ENCODE results near the gene PUDP.

The PUDP gene

GRCh38 chrX:7061429-7061828 is 86.5 kb downstream of the PUDP start:
- Histone ChIP-seq H3K27ac (ENCODE audit: low read depth, low read length) (no peak overlapping the region), H3K27me3 (ENCODE audit: insufficient read depth, low read length, poor library complexity) (no peaks in the 10 kb centered on the region), H3K23ac (ENCODE audit: low read length) (no peak overlapping the region), H2BK120ac (ENCODE audit: low read depth, low read length) (no peak overlapping the region), H2AK5ac (ENCODE audit: low read length) (no peak overlapping the region), H2BK5ac (ENCODE audit: low read length) (no peak overlapping the region), H3K9ac (ENCODE audit: low read length) (no peak overlapping the region), H4K5ac (ENCODE audit: low read length) (no peak overlapping the region), H3K79me2 (ENCODE audit: control insufficient read depth, insufficient read depth, low read length) (no peaks in the 10 kb centered on the region), H3K4me1 (ENCODE audit: control insufficient read depth, low read depth, low read length) (no peaks in the 10 kb centered on the region), H3K18ac (ENCODE audit: low read length) (no peak overlapping the region), H4K8ac (ENCODE audit: low read depth, low read length) (no peak overlapping the region), H3K4me3 (ENCODE audit: low read length) (no peak overlapping the region), H3K36me3 (ENCODE audit: control insufficient read depth, insufficient read depth, low read length) (no peaks in the 10 kb centered on the region), H3K56ac (ENCODE audit: low read length) (no peak overlapping the region), H3K79me1 (ENCODE audit: low read length) (no peaks in the 10 kb centered on the region), H3K4ac (ENCODE audit: low read depth, low read length) (no peak overlapping the region), H2BK15ac (replicated peaks; ENCODE audit: low read depth) (no peak overlapping the region), H3K4me2 (ENCODE audit: low read length) (no peak overlapping the region)
- WGBS (ENCODE audit: extremely low coverage, insufficient coverage, low lambda C conversion rate), result no CpG with 5 or more reads among the region's 2 CpGs
- DNase-seq, result no peak

GRCh38 chrX:7060444-7060843 is 87.5 kb downstream of the PUDP start:
- H3K18ac ChIP-seq (ENCODE audit: low read length), result no peak overlapping the region
- H3K9ac ChIP-seq (ENCODE audit: low read length), result no peak overlapping the region
- H3K27me3 ChIP-seq (ENCODE audit: insufficient read depth, low read length, poor library complexity), result no peaks in the 10 kb centered on the region
- no peak overlapping the region for H3K4me3 ChIP-seq (ENCODE audit: low read length)
- no peaks in the 10 kb centered on the region for H3K36me3 ChIP-seq (ENCODE audit: control insufficient read depth, insufficient read depth, low read length)
- H3K4me1 ChIP-seq (ENCODE audit: control insufficient read depth, low read depth, low read length), result no peaks in the 10 kb centered on the region
- H2BK120ac ChIP-seq (ENCODE audit: low read depth, low read length), result no peak overlapping the region
- no peak overlapping the region for H3K4me2 ChIP-seq (ENCODE audit: low read length)
- H3K79me1 ChIP-seq (ENCODE audit: low read length), result no peaks in the 10 kb centered on the region
- H3K56ac ChIP-seq (ENCODE audit: low read length), result no peak overlapping the region
- no peak for DNase-seq
- no peak overlapping the region for H4K8ac ChIP-seq (ENCODE audit: low read depth, low read length)
- H4K5ac ChIP-seq (ENCODE audit: low read length), result no peak overlapping the region
- no peak overlapping the region for H3K27ac ChIP-seq (ENCODE audit: low read depth, low read length)
- H2AK5ac ChIP-seq (ENCODE audit: low read length), result no peak overlapping the region
- H3K79me2 ChIP-seq (ENCODE audit: control insufficient read depth, insufficient read depth, low read length), result no peaks in the 10 kb centered on the region
- no CpG with 5 or more reads among the region's 6 CpGs for WGBS (ENCODE audit: extremely low coverage, insufficient coverage, low lambda C conversion rate)
- no peak overlapping the region for H2BK15ac ChIP-seq (replicated peaks; ENCODE audit: low read depth)
- H3K23ac ChIP-seq (ENCODE audit: low read length), result no peak overlapping the region
- no peak overlapping the region for H2BK5ac ChIP-seq (ENCODE audit: low read length)
- no peak overlapping the region for H3K4ac ChIP-seq (ENCODE audit: low read depth, low read length)

- no peak for DNase-seq
- Histone ChIP-seq H3K9ac (ENCODE audit: low read length) (no peak overlapping the region), H3K4me2 (ENCODE audit: low read length) (no peak overlapping the region), H4K5ac (ENCODE audit: low read length) (no peak overlapping the region), H3K23ac (ENCODE audit: low read length) (no peak overlapping the region), H3K56ac (ENCODE audit: low read length) (no peak overlapping the region), H2BK5ac (ENCODE audit: low read length) (no peak overlapping the region), H3K4ac (ENCODE audit: low read depth, low read length) (no peak overlapping the region), H3K27me3 (ENCODE audit: insufficient read depth, low read length, poor library complexity) (no peaks in the 10 kb centered on the region), H3K79me2 (ENCODE audit: control insufficient read depth, insufficient read depth, low read length) (no peaks in the 10 kb centered on the region), H2BK120ac (ENCODE audit: low read depth, low read length) (no peak overlapping the region), H3K36me3 (ENCODE audit: control insufficient read depth, insufficient read depth, low read length) (no peaks in the 10 kb centered on the region), H3K4me1 (ENCODE audit: control insufficient read depth, low read depth, low read length) (no peaks in the 10 kb centered on the region), H3K18ac (ENCODE audit: low read length) (no peak overlapping the region), H2AK5ac (ENCODE audit: low read length) (no peak overlapping the region), H3K27ac (ENCODE audit: low read depth, low read length) (no peak overlapping the region), H2BK15ac (replicated peaks; ENCODE audit: low read depth) (no peak overlapping the region), H4K8ac (ENCODE audit: low read depth, low read length) (no peak overlapping the region), H3K79me1 (ENCODE audit: low read length) (no peaks in the 10 kb centered on the region), H3K4me3 (ENCODE audit: low read length) (no peak overlapping the region)
- no CpG with 5 or more reads among the region's 5 CpGs for WGBS (ENCODE audit: extremely low coverage, insufficient coverage, low lambda C conversion rate)
Measured at GRCh38 chrX:7059859-7060258, 88.1 kb downstream of the PUDP start.

- Histone ChIP-seq H3K4me1 (ENCODE audit: control insufficient read depth, low read depth, low read length) (no peaks in the 10 kb centered on the region), H3K27ac (ENCODE audit: low read depth, low read length) (no peak overlapping the region), H3K27me3 (ENCODE audit: insufficient read depth, low read length, poor library complexity) (no peaks in the 10 kb centered on the region), H4K8ac (ENCODE audit: low read depth, low read length) (no peak overlapping the region), H2BK15ac (replicated peaks; ENCODE audit: low read depth) (no peak overlapping the region), H3K56ac (ENCODE audit: low read length) (no peak overlapping the region), H3K23ac (ENCODE audit: low read length) (no peak overlapping the region), H3K4me2 (ENCODE audit: low read length) (no peak overlapping the region), H2BK120ac (ENCODE audit: low read depth, low read length) (no peak overlapping the region), H3K79me2 (ENCODE audit: control insufficient read depth, insufficient read depth, low read length) (no peaks in the 10 kb centered on the region), H2AK5ac (ENCODE audit: low read length) (no peak overlapping the region), H3K36me3 (ENCODE audit: control insufficient read depth, insufficient read depth, low read length) (no peaks in the 10 kb centered on the region), H3K9ac (ENCODE audit: low read length) (no peak overlapping the region), H3K18ac (ENCODE audit: low read length) (no peak overlapping the region), H4K5ac (ENCODE audit: low read length) (no peak overlapping the region), H2BK5ac (ENCODE audit: low read length) (no peak overlapping the region), H3K4me3 (ENCODE audit: low read length) (no peak overlapping the region), H3K4ac (ENCODE audit: low read depth, low read length) (no peak overlapping the region), H3K79me1 (ENCODE audit: low read length) (no peaks in the 10 kb centered on the region)
- no CpG with 5 or more reads among the region's 12 CpGs for WGBS (ENCODE audit: extremely low coverage, insufficient coverage, low lambda C conversion rate)
- DNase-seq, result no peak
Measured at GRCh38 chrX:7059214-7059838, 88.6 kb downstream of the PUDP start.

GRCh38 chrX:7055386-7056137 is 92.4 kb downstream of the PUDP start:
- no peak overlapping the region for H4K5ac ChIP-seq (ENCODE audit: low read length)
- H2BK5ac ChIP-seq (ENCODE audit: low read length), result no peak overlapping the region
- H3K56ac ChIP-seq (ENCODE audit: low read length), result no peak overlapping the region
- H3K36me3 ChIP-seq (ENCODE audit: control insufficient read depth, insufficient read depth, low read length), result no peaks in the 10 kb centered on the region
- H2AK5ac ChIP-seq (ENCODE audit: low read length), result no peak overlapping the region
- H3K4me3 ChIP-seq (ENCODE audit: low read length), result no peak overlapping the region
- H3K27ac ChIP-seq (ENCODE audit: low read depth, low read length), result no peak overlapping the region
- H4K8ac ChIP-seq (ENCODE audit: low read depth, low read length), result no peak overlapping the region
- H3K4me1 ChIP-seq (ENCODE audit: control insufficient read depth, low read depth, low read length), result no peaks in the 10 kb centered on the region
- WGBS (ENCODE audit: extremely low coverage, insufficient coverage, low lambda C conversion rate), result no CpG with 5 or more reads among the region's 10 CpGs
- H3K23ac ChIP-seq (ENCODE audit: low read length), result no peak overlapping the region
- no peak for DNase-seq
- H3K9ac ChIP-seq (ENCODE audit: low read length), result no peak overlapping the region
- H3K4ac ChIP-seq (ENCODE audit: low read depth, low read length), result no peak overlapping the region
- no peak overlapping the region for H2BK120ac ChIP-seq (ENCODE audit: low read depth, low read length)
- H3K79me2 ChIP-seq (ENCODE audit: control insufficient read depth, insufficient read depth, low read length), result no peaks in the 10 kb centered on the region
- H3K4me2 ChIP-seq (ENCODE audit: low read length), result no peak overlapping the region
- H2BK15ac ChIP-seq (replicated peaks; ENCODE audit: low read depth), result no peak overlapping the region
- no peaks in the 10 kb centered on the region for H3K27me3 ChIP-seq (ENCODE audit: insufficient read depth, low read length, poor library complexity)
- H3K18ac ChIP-seq (ENCODE audit: low read length), result no peak overlapping the region
- H3K79me1 ChIP-seq (ENCODE audit: low read length), result no peaks in the 10 kb centered on the region
